HepG2 (cell line): ENCODE measurements around the gene THUMPD1. TPM values are rescaled to one million over a fixed set of nuclear protein-coding genes. Genes with fewer than 3 reads are reported as not detected.
A peak's percentile ranks its signal among the peaks of the same experiment; 100 is the strongest.

ENCODE experiments used
- DBP ChIP-seq: sonication (generic); formaldehyde crosslinking; IDR thresholded peaks from 2 replicates; pipeline ENCODE4 v1.4.0; 2020; ENCODE audit warnings: missing genetic modification reagents; ENCODE audit errors: not compliant biosample characterization
- HOXA3 ChIP-seq: sonication (generic); formaldehyde crosslinking; IDR thresholded peaks from 2 replicates; pipeline ENCODE4 v1.5.0; 2020; ENCODE audit warnings: missing genetic modification reagents
- HOXA9 ChIP-seq: sonication (generic); formaldehyde crosslinking; IDR thresholded peaks from 2 replicates; pipeline ENCODE4 v1.8.1; 2022; ENCODE audit warnings: missing genetic modification reagents, mild to moderate bottlenecking, moderate library complexity, borderline replicate concordance
- HOXD1 ChIP-seq: sonication (generic); formaldehyde crosslinking; IDR thresholded peaks from 2 replicates; pipeline ENCODE4 v1.5.0; 2020; ENCODE audit warnings: missing genetic modification reagents
- KAT8 ChIP-seq: IDR thresholded peaks from 2 replicates; pipeline ENCODE4 v1.6.1; 2016; ENCODE audit warnings: missing genetic modification reagents, missing compliant biosample characterization
- MIXL1 ChIP-seq: IDR thresholded peaks from 2 replicates; pipeline ENCODE4 v1.6.1; 2016
- MTERF4 ChIP-seq: sonication (generic); formaldehyde crosslinking; IDR thresholded peaks from 2 replicates; pipeline ENCODE4 v1.8.0; 2023; ENCODE audit warnings: mild to moderate bottlenecking, missing genetic modification reagents
- MZF1 ChIP-seq: sonication (generic); formaldehyde crosslinking; IDR thresholded peaks from 2 replicates; pipeline ENCODE4 v1.8.1; 2023; ENCODE audit warnings: mild to moderate bottlenecking, missing genetic modification reagents, borderline replicate concordance
- NCOA2 ChIP-seq: sonication (generic); formaldehyde crosslinking; IDR thresholded peaks from 2 replicates; pipeline ENCODE4 v1.8.0; 2022; ENCODE audit warnings: inconsistent platforms
- NFYC ChIP-seq: IDR thresholded peaks from 2 replicates; pipeline ENCODE4 v1.6.1; 2016; ENCODE audit warnings: missing genetic modification reagents, missing compliant biosample characterization
- ONECUT2 ChIP-seq: sonication (generic); formaldehyde crosslinking; IDR thresholded peaks from 2 replicates; pipeline ENCODE4 v1.4.0; 2020; ENCODE audit warnings: missing genetic modification reagents
- SNAPC5 ChIP-seq: sonication (generic); formaldehyde crosslinking; IDR thresholded peaks from 2 replicates; pipeline ENCODE4 v1.8.1; 2023; ENCODE audit warnings: mild to moderate bottlenecking, missing genetic modification reagents, borderline replicate concordance
- STAT5B ChIP-seq: sonication (generic); formaldehyde crosslinking; IDR thresholded peaks from 2 replicates; pipeline ENCODE4 v1.4.0; 2020; ENCODE audit warnings: missing genetic modification reagents
- TGIF2 ChIP-seq: IDR thresholded peaks from 2 replicates; pipeline ENCODE4 v1.6.1; 2016; ENCODE audit warnings: control low read depth, missing compliant biosample characterization
- TOE1 ChIP-seq: sonication (generic); formaldehyde crosslinking; IDR thresholded peaks from 2 replicates; pipeline ENCODE4 v1.4.0; 2020; ENCODE audit warnings: mild to moderate bottlenecking, missing genetic modification reagents
- U2AF2 ChIP-seq: fragments of 200-400 bp; formaldehyde crosslinking; IDR thresholded peaks from 2 replicates; pipeline ENCODE4 v1.6.1; 2017; ENCODE audit warnings: low read depth, mild to moderate bottlenecking, low read length
- ZBTB34 ChIP-seq: sonication (generic); formaldehyde crosslinking; IDR thresholded peaks from 2 replicates; pipeline ENCODE4 v1.8.0; 2022; ENCODE audit warnings: mild to moderate bottlenecking, missing genetic modification reagents
- ZBTB42 ChIP-seq: sonication (generic); formaldehyde crosslinking; IDR thresholded peaks from 2 replicates; pipeline ENCODE4 v1.5.0; 2020; ENCODE audit warnings: mild to moderate bottlenecking, missing genetic modification reagents
- ZNF3 ChIP-seq: IDR thresholded peaks from 2 replicates; pipeline ENCODE4 v1.7.0; 2017; ENCODE audit warnings: inconsistent platforms
- ZNF329 ChIP-seq: sonication (generic); formaldehyde crosslinking; IDR thresholded peaks from 2 replicates; pipeline ENCODE4 v1.9.0; 2021; ENCODE audit warnings: low read depth, mild to moderate bottlenecking, missing genetic modification reagents
- ZNF512B ChIP-seq: sonication (generic); formaldehyde crosslinking; IDR thresholded peaks from 2 replicates; pipeline ENCODE4 v1.5.1; 2020; ENCODE audit warnings: missing genetic modification reagents, mild to moderate bottlenecking, borderline replicate concordance
- ZNF550 ChIP-seq: sonication (generic); formaldehyde crosslinking; IDR thresholded peaks from 2 replicates; pipeline ENCODE4 v1.4.0; 2020; ENCODE audit warnings: mild to moderate bottlenecking, missing genetic modification reagents, borderline replicate concordance
- ZNF569 ChIP-seq: sonication (generic); formaldehyde crosslinking; IDR thresholded peaks from 2 replicates; pipeline ENCODE4 v1.5.0; 2020; ENCODE audit warnings: mild to moderate bottlenecking, missing genetic modification reagents, moderate library complexity, borderline replicate concordance
- ZNF572 ChIP-seq: sonication (generic); formaldehyde crosslinking; IDR thresholded peaks from 2 replicates; pipeline ENCODE4 v1.5.1; 2020; ENCODE audit warnings: mild to moderate bottlenecking, missing genetic modification reagents
- ZNF607 ChIP-seq: sonication (generic); formaldehyde crosslinking; IDR thresholded peaks from 2 replicates; pipeline ENCODE4 v1.5.1; 2020; ENCODE audit warnings: missing genetic modification reagents, mild to moderate bottlenecking, borderline replicate concordance
- ZSCAN29 ChIP-seq: sonication (generic); formaldehyde crosslinking; conservative IDR thresholded peaks from 2 replicates; pipeline ENCODE4 v1.4.0; 2020; ENCODE audit warnings: mild to moderate bottlenecking, missing genetic modification reagents
- ZSCAN31 ChIP-seq: sonication (generic); formaldehyde crosslinking; IDR thresholded peaks from 2 replicates; pipeline ENCODE4 v1.5.0; 2020; ENCODE audit warnings: low read depth, mild to moderate bottlenecking, missing genetic modification reagents
- polyA plus RNA-seq, 8 experiments: library from polyadenylated mRNA; depleted of rRNA in 3 of 8; stranded (reverse) in 7 of 8; unstranded in 1 of 8; fragments of >200 nt; fragmentation: Illumina TruSeq in 4 of 8; extraction: Trizol in 4 of 8; gene quantifications; 2 replicates each; pipeline versions ENCODE4 v1.2.1 to v1.2.3, GENCODE V29; 2011 to 2016; ENCODE audit warnings: low read depth in 4 of 8, missing spikeins in 1 of 8, mixed read lengths in 1 of 8; ENCODE audit not compliant: insufficient read depth in 1 of 8
- total RNA-seq, 5 experiments: library from RNA; depleted of rRNA; stranded (reverse); fragments of >200 nt; fragmentation: Illumina TruSeq; extraction: Trizol; gene quantifications; 2 replicates each; pipeline ENCODE4 v1.2.3, GENCODE V29; 2016; ENCODE audit warnings: low read depth in 1 of 5

The THUMPD1 gene
- total and polyA plus RNA-seq, 2 of the 13 experiments (the other 11 are each of a cell fraction or from before 2014, with no cell fraction given): 22.7 to 69.1 TPM

- TF ChIP-seq ZNF512B: no peak
- TF ChIP-seq HOXA3 (CRISPR knock-in tag): no peak
- no peak for TF ChIP-seq KAT8
- no peak for TF ChIP-seq ZBTB42 (CRISPR knock-in tag)
- no peak for TF ChIP-seq ZSCAN31 (CRISPR knock-in tag)
- TF ChIP-seq ZNF569 (CRISPR knock-in tag): no peak
- no peak for TF ChIP-seq MIXL1 (CRISPR knock-in tag)
- no peak for TF ChIP-seq NFYC
- no peak for TF ChIP-seq HOXA9
- TF ChIP-seq SNAPC5 (CRISPR knock-in tag): no peak; the same call in 1 of the 2 replicates
- TF ChIP-seq ONECUT2 (CRISPR knock-in tag): no peak
- no peak for TF ChIP-seq MZF1 (CRISPR knock-in tag)
- no peak for TF ChIP-seq ZBTB34 (CRISPR knock-in tag)
- no peak for TF ChIP-seq STAT5B
- TF ChIP-seq ZNF329: no peak
- TF ChIP-seq U2AF2: no peak
- no peak for TF ChIP-seq TGIF2 (CRISPR knock-in tag)
- TF ChIP-seq ZSCAN29 (CRISPR knock-in tag): 0 out of 2 replicates have a peak, but pooled peaks have one; percentile 3
- TF ChIP-seq ZNF550 (CRISPR knock-in tag): no peak
- no peak for TF ChIP-seq ZNF572 (CRISPR knock-in tag)
- TF ChIP-seq DBP (CRISPR knock-in tag): peak; percentile 29
- peak; percentile 92 for TF ChIP-seq MTERF4 (CRISPR knock-in tag)
- no peak for TF ChIP-seq TOE1 (CRISPR knock-in tag)
- no peak for TF ChIP-seq NCOA2 (CRISPR knock-in tag)
- TF ChIP-seq HOXD1: no peak
- TF ChIP-seq ZNF607 (CRISPR knock-in tag): no peak
- TF ChIP-seq ZNF3 (CRISPR knock-in tag): no peak
These were observed 607 bp downstream of the THUMPD1 start (continued) for GRCh38 chr16:20740901-20741521.
